Left cardiac atrium (tissue), 4 donors: Measurements from ENCODE around the gene SEC23IP. TPM values are rescaled to one million over a fixed set of nuclear protein-coding genes. Genes with fewer than 3 reads are reported as not detected.
"Not testable (repeated sequence)": the region's sequence is repeated elsewhere in the genome, so short reads cannot be mapped to it uniquely, and the experiment has no call there.

Experiments
- ATAC-seq, 2 donors: fragments of 200-7000 bp; cut with Tn5 transposase; one replicate each; pipeline ENCODE4 v1.9.1; 2020; ENCODE audit warnings: mild to moderate bottlenecking in 2 of 2, moderate library complexity in 2 of 2
- DNase-seq: peaks from one replicate; pipeline ENCODE4 v3.0.0-alpha.2; 2020
- intact Hi-C, 2 donors: fragments of 100-400 bp; cut with DNase I; formaldehyde crosslinking; loops; one replicate each; pipeline versions ENCODE4 v1.14.1 to v1.15.1; 2022 to 2023
- long read RNA-seq: library from polyadenylated mRNA; unstranded; transcript quantifications from one replicate; pipeline ENCODE4 v2.0.0, GENCODE V29; 2021
- total RNA-seq, 2 donors: library from RNA; stranded (reverse); fragmentation: NEBNext Ultra II Directional; extraction: Animal tissue kit (Norgen Biotek cat#: 25700); gene quantifications; one replicate each; pipeline ENCODE4 v1.2.1, GENCODE V29; 2021
- donor health status: DM: no; HTN: yes; CAD: no.
- donor health status: DM: no; HTN: yes; CAD: no; lungs with severe emphysema.
- donor health status: DM: yes; HTN: yes; CAD: no.
- donor health status: Dilated cardiomyopathy.

SEC23IP gene
- total RNA-seq = 10 to 100 TPM; 32.2 to 45.2 TPM
- long read RNA-seq, full-length matches to known transcripts = 7 of 15 reads
- long read RNA-seq, partial matches to known transcripts = 5 of 15 reads
- long read RNA-seq, other reads (novel, unspliced or antisense) = 3 of 15 reads

DNA sequence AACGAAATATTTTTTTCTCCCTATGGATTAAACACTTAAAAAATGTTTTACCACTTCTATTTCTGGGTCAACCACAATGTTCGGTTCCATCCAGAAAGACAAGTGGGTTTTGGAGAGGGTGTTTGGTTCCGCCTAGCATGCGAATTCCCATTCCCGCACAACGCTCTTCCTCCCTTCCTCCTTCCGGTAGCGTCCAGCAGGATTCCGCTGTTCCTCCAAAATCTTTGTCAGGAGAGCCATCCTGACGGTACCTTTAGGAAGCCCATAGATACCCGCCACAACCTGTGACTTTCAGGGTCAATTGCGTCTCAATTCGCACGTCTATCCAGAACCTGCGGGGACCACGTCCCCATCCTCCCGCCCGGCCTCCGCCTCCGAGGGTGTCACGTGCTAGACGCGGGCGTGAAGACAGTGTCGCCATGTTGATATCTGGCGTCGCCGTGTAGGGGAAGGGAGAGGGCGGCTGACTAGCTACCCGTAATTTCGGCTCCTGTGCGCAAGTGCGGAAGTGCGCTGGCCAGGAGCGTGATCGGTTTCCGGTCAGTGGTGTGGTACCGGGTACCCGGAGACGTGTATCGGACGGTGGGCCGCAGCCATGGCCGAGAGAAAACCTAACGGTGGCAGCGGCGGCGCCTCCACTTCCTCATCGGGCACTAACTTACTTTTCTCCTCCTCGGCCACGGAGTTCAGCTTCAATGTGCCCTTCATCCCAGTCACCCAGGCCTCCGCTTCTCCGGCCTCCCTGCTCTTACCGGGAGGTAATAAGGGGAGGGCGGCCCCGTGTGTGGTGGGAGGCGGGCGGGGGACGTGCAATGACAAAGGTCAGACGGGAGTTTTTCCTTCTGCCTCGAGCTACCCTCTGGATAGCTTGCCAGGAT lies at the start of gene SEC23IP:
Gene SEC23IP (plus strand): TSS at position 543 of the 878 bp plus-strand sequence. CDS start 53 bp downstream, at position 596.
- peak; percentile 98 for DNase-seq
- ATAC-seq = peak; percentile 98 to 99
- intact Hi-C loops = no loop called here

- no peak for DNase-seq
- intact Hi-C loops = no loop called here
These were observed 46.9 kb upstream of the SEC23IP start for GRCh38 chr10:119845656-119846055.

DNA sequence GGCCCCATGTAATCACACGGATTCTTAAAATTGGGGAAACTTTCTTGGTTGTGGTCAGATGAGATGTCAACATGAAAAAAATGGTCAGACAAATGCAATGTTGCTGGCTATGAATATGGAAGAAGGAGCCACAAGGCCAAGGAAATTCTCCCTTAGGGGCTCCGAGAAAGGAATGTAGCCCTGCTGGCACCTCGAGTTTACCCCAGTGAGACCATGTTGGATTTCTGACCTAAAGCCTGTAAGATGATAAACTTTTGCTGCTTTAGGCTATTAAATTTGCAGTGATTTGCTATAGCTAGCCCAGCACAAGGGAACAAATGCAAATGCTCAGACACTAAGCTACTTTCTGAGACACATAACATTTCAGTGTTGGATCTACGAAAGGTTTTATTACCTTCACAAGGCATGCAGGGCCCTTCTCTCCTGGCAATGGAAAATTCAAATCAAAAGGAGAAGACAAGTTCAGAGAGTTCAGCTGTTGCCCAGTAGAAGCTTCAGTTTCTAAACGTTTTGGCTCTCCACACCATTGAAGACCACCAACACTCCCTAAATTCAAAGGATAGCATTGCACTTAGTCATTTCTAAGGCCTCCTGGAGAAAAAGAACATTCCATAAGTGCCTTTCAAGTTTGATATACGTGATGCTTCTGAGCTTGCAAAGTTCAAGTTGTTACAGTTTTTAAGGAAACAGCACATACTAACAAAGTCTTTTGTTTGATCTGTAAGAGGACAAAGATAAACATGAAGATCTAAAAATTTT lies 43.3 kb upstream of the SEC23IP start:
- ATAC-seq = no peak
- intact Hi-C loops = no loop called here
- no peak for DNase-seq

More at GRCh38 chr10:119845656-119846055, 46.9 kb upstream of the SEC23IP start:
- ATAC-seq = no peak

- intact Hi-C loops = loop anchor here in 1 of 2 donors (10.0 kb wide), 1 partner anchor 235 kb away; no protein-coding TSS in a partner anchor
- ATAC-seq = no peak
- DNase-seq = no peak
These were observed 42.6 kb upstream of the SEC23IP start for GRCh38 chr10:119849944-119850343.

GRCh38 chr10:119852277-119852676 lies 40.3 kb upstream of the SEC23IP start:
- ATAC-seq (no peak), DNase-seq (no peak)
- intact Hi-C loops = loop anchor here in 1 of 2 donors (10.0 kb wide), 1 partner anchor 237 kb away; no protein-coding TSS in a partner anchor

- intact Hi-C loops = loop anchor here in 1 of 2 donors (10.0 kb wide), 1 partner anchor 238 kb away; no protein-coding TSS in a partner anchor
- DNase-seq = no peak
- no peak for ATAC-seq
These were observed 39.7 kb upstream of the SEC23IP start for GRCh38 chr10:119852822-119853221.

GRCh38 chr10:119853574-119853973 lies 39.0 kb upstream of the SEC23IP start:
- intact Hi-C loops = loop anchor here in 1 of 2 donors (10.0 kb wide), 1 partner anchor 239 kb away; no protein-coding TSS in a partner anchor
- no peak for ATAC-seq
- DNase-seq = no peak

DNA sequence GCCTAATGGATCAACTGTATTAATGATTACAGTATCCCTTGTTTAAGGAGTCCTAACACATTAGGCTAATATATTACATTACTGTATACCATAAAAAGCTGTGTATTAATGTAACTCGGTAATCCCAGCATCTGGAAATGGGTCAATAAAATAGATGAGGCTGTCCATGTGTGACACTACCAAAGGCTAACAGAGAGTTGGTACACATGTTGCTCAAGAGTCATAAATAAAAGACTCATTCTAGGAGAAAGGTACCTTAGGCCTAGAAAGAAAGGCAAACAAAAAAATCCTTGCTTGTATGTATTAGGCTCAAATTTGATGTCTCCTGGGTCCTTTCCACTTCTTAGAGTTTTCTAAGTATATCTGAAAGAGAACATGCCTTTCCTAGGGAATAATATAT lies 34.5 kb upstream of the SEC23IP start:
- DNase-seq (no peak), ATAC-seq (no peak)
- intact Hi-C loops = loop anchor here (5.0 to 10.0 kb wide), 2 partner anchors 106 to 243 kb away; no protein-coding TSS in a partner anchor

DNA sequence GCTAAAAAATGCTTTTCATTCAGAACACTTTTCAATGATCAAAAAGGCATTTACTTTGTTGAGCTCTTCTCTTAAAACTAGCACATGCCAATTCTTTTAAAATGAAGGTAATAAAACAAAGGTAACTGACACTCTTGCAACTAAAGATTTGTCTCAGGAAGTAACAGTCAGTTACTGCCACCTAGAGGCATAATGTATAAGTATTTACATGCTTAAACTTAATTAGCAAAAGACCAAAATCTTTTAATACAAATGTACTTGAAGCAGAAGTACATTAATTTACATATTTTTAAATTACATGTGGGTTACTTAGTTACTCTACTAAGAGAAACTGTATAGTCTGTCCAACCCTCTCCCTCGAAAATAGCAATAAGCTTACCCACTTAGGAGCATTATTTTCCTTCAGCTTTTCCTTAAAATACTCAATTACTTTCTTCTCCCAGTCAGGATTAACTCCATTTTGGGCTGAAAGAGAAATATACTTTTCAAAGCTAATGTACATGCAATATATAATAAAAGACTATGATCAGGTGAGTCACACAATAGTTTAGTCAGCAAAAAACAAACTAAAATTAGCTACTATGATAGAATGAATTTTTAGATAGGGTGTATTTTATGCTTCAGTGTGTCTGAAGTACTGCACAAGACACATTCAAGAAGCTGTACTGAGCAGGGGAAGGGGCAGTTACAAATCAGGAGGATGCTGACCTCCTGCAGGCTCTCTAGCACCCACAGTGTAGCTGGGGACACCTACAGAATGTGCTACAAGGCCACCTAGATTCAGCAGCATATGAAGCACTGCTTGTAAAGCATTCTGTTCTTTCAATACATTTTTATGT lies 32.9 kb upstream of the SEC23IP start:
- intact Hi-C loops = loop anchor here (5.0 to 10.0 kb wide), 5 partner anchors 107 to 252 kb away; no protein-coding TSS in a partner anchor
- no peak for DNase-seq
- no peak for ATAC-seq

GRCh38 chr10:119860866-119861607 lies 31.5 kb upstream of the SEC23IP start:
- DNase-seq (no peak), ATAC-seq (no peak)
- intact Hi-C loops = loop anchor here (5.0 to 10.0 kb wide), 3 partner anchors 174 to 254 kb away; no protein-coding TSS in a partner anchor

- intact Hi-C loops = loop anchor here (5.0 to 10.0 kb wide), 3 partner anchors 175 to 255 kb away; no protein-coding TSS in a partner anchor
- no peak for DNase-seq
- no peak for ATAC-seq
These were observed 30.0 kb upstream of the SEC23IP start for GRCh38 chr10:119862524-119862923.

GRCh38 chr10:119863951-119864565 lies 28.5 kb upstream of the SEC23IP start:
- intact Hi-C loops = loop anchor here (5.0 to 10.0 kb wide), 3 partner anchors 177 to 257 kb away; no protein-coding TSS in a partner anchor
- DNase-seq (no peak), ATAC-seq (no peak)

- intact Hi-C loops = loop anchor here in 1 of 2 donors (10.0 kb wide), 1 partner anchor 181 kb away; no protein-coding TSS in a partner anchor
- no peak for DNase-seq
- no peak for ATAC-seq
These were observed 26.8 kb upstream of the SEC23IP start for GRCh38 chr10:119865699-119866240.

- DNase-seq (no peak), ATAC-seq (no peak)
- intact Hi-C loops = loop anchor here in 1 of 2 donors (10.0 kb wide), 1 partner anchor 183 kb away; no protein-coding TSS in a partner anchor
These were observed 25.2 kb upstream of the SEC23IP start for GRCh38 chr10:119867317-119867716.

- not testable (repeated sequence) for DNase-seq, ATAC-seq
- intact Hi-C loops = loop anchor here in 1 of 2 donors (10.0 kb wide), 1 partner anchor 185 kb away; no protein-coding TSS in a partner anchor
These were observed 23.1 kb upstream of the SEC23IP start for GRCh38 chr10:119869398-119869797.

GRCh38 chr10:119871881-119872609 lies 20.5 kb upstream of the SEC23IP start:
- peak; percentile 13 to 25 for ATAC-seq
- intact Hi-C loops = no loop called here
- DNase-seq = peak; percentile 62
